H9 (cell line): ENCODE data around the gene PYGB. TPM values are rescaled to one million over a fixed set of nuclear protein-coding genes. Genes with fewer than 3 reads are reported as not detected.

Experiments
- DNase-seq: peaks from one replicate; pipeline ENCODE4 v3.0.0-alpha.2; 2017
- H2AFZ ChIP-seq: one replicate; pipeline ENCODE4 v1.6.1; 2013; ENCODE audit warnings: mild to moderate bottlenecking, low read length, control low read depth, moderate library complexity
- H2AK5ac ChIP-seq: 2 replicates; pipeline ENCODE4 v1.6.1; 2013; ENCODE audit warnings: low read length, control low read depth, mixed read lengths; ENCODE audit not compliant: insufficient read length
- H2BK120ac ChIP-seq: one replicate; pipeline ENCODE4 v1.6.1; 2013; ENCODE audit warnings: low read depth, mild to moderate bottlenecking, low read length, control low read depth, inconsistent platforms; ENCODE audit not compliant: poor library complexity, severe bottlenecking
- H2BK12ac ChIP-seq: 2 replicates; pipeline ENCODE4 v1.6.1; 2013; ENCODE audit warnings: low read length, control low read depth, mixed read lengths, low read depth; ENCODE audit not compliant: insufficient read length
- H2BK15ac ChIP-seq: 2 replicates; pipeline ENCODE4 v1.6.1; 2013; ENCODE audit warnings: low read depth, low read length, control low read depth
- H2BK20ac ChIP-seq: one replicate; pipeline ENCODE4 v1.6.1; 2013; ENCODE audit warnings: low read depth, mild to moderate bottlenecking, low read length, control low read depth, inconsistent platforms; ENCODE audit not compliant: poor library complexity, severe bottlenecking
- H2BK5ac ChIP-seq: 2 replicates; pipeline ENCODE4 v1.6.1; 2013; ENCODE audit warnings: low read length, control low read depth, mixed read lengths; ENCODE audit not compliant: insufficient read length
- H3K14ac ChIP-seq: 2 replicates; pipeline ENCODE4 v1.6.1; 2013; ENCODE audit warnings: low read length, control low read depth; ENCODE audit not compliant: insufficient read depth
- H3K18ac ChIP-seq: 2 replicates; pipeline ENCODE4 v1.6.1; 2013; ENCODE audit warnings: low read depth, mild to moderate bottlenecking, mixed read lengths, low read length, control low read depth; ENCODE audit not compliant: insufficient read length
- H3K23ac ChIP-seq: 2 replicates; pipeline ENCODE4 v1.6.1; 2013; ENCODE audit warnings: low read length, control low read depth, mixed read lengths, low read depth; ENCODE audit not compliant: insufficient read length
- H3K23me2 ChIP-seq: 2 replicates; pipeline ENCODE4 v1.6.1; 2013; ENCODE audit warnings: low read depth, mild to moderate bottlenecking, mixed read lengths, low read length, control low read depth; ENCODE audit not compliant: insufficient read length, poor library complexity, severe bottlenecking
- H3K27ac ChIP-seq: 2 replicates; pipeline ENCODE4 v1.5.1; 2013; ENCODE audit warnings: low read length, control low read depth, mixed read lengths, low read depth; ENCODE audit not compliant: insufficient read length
- H3K27me3 ChIP-seq: 2 replicates; pipeline ENCODE4 v1.6.1; 2013; ENCODE audit warnings: low read length, control low read depth, inconsistent platforms; ENCODE audit not compliant: insufficient read depth
- H3K4ac ChIP-seq: 2 replicates; pipeline ENCODE4 v1.6.1; 2013; ENCODE audit warnings: low read depth, mild to moderate bottlenecking, control low read depth, inconsistent platforms, low read length, moderate library complexity
- H3K4me1 ChIP-seq: 2 replicates; pipeline ENCODE4 v1.6.1; 2013; ENCODE audit warnings: low read length, control low read depth, inconsistent platforms; ENCODE audit not compliant: insufficient read depth
- H3K4me2 ChIP-seq: 2 replicates; pipeline ENCODE4 v1.6.1; 2013; ENCODE audit warnings: low read length, control low read depth, mixed read lengths; ENCODE audit not compliant: insufficient read length, insufficient read depth
- H3K56ac ChIP-seq: 2 replicates; pipeline ENCODE4 v1.6.1; 2013; ENCODE audit warnings: low read depth, mild to moderate bottlenecking, mixed read lengths, low read length, control low read depth; ENCODE audit not compliant: insufficient read length
- H3K79me1 ChIP-seq: 2 replicates; pipeline ENCODE4 v1.6.1; 2013; ENCODE audit warnings: low read depth, mild to moderate bottlenecking, moderate library complexity, low read length, control low read depth, inconsistent platforms; ENCODE audit not compliant: insufficient read depth, poor library complexity, severe bottlenecking
- H3K79me2 ChIP-seq: 2 replicates; pipeline ENCODE4 v1.6.1; 2013; ENCODE audit warnings: low read length, control low read depth, inconsistent platforms; ENCODE audit not compliant: insufficient read depth
- H3K9ac ChIP-seq: 2 replicates; pipeline ENCODE4 v1.6.1; 2013; ENCODE audit warnings: low read length, control low read depth, mixed read lengths; ENCODE audit not compliant: insufficient read length; ENCODE audit errors: extremely low read depth
- H3K9me3 ChIP-seq: one replicate; pipeline ENCODE4 v1.6.1; 2013; ENCODE audit warnings: low read depth, low read length, inconsistent platforms; ENCODE audit not compliant: control insufficient read depth
- H3T11ph ChIP-seq: one replicate; pipeline ENCODE4 v1.6.1; 2013; ENCODE audit warnings: mild to moderate bottlenecking, low read length, control low read depth, inconsistent platforms
- H4K20me1 ChIP-seq: one replicate; pipeline ENCODE4 v1.6.1; 2013; ENCODE audit not compliant: control insufficient read depth, insufficient read length, insufficient read depth
- H4K5ac ChIP-seq: 2 replicates; pipeline ENCODE4 v1.6.1; 2013; ENCODE audit warnings: low read depth, mild to moderate bottlenecking, mixed read lengths, low read length, control low read depth; ENCODE audit not compliant: insufficient read length
- H4K8ac ChIP-seq: replicated peaks from 2 replicates; pipeline ENCODE4 v1.6.1; 2013; ENCODE audit warnings: low read length, control low read depth, mixed read lengths, low read depth; ENCODE audit not compliant: insufficient read length
- H4K91ac ChIP-seq: 2 replicates; pipeline ENCODE4 v1.6.1; 2013; ENCODE audit warnings: low read depth, mild to moderate bottlenecking, moderate library complexity, mixed read lengths, low read length, control low read depth; ENCODE audit not compliant: insufficient read length
- H3K27ac Mint-ChIP-seq, 3 experiments: 2 replicates in 2 of 3; 3 replicates in 1 of 3; pipeline ENCODE4 v1.8.0; 2020 to 2021; ENCODE audit warnings: mixed read lengths in 3 of 3, mild to moderate bottlenecking in 1 of 3, moderate library complexity in 1 of 3
- H3K27me3 Mint-ChIP-seq: 2 replicates; pipeline ENCODE4 v1.8.0; 2021; ENCODE audit warnings: low read depth, mild to moderate bottlenecking, moderate library complexity, mixed read lengths
- H3K36me3 Mint-ChIP-seq, 3 experiments: 2 replicates in 2 of 3; 3 replicates in 1 of 3; pipeline ENCODE4 v1.8.0; 2020 to 2021; ENCODE audit warnings: low read depth in 3 of 3, mixed read lengths in 3 of 3; ENCODE audit not compliant: insufficient read depth in 1 of 3
- H3K4me1 Mint-ChIP-seq, 2 experiments: 2 replicates each; pipeline ENCODE4 v1.8.0; 2020; ENCODE audit warnings: mixed read lengths in 2 of 2
- H3K4me3 Mint-ChIP-seq, 2 experiments: 2 replicates in 1 of 2; 3 replicates in 1 of 2; pipeline ENCODE4 v1.8.0; 2020 to 2021; ENCODE audit warnings: mild to moderate bottlenecking in 2 of 2, mixed read lengths in 2 of 2, moderate library complexity in 1 of 2
- H3K9me3 Mint-ChIP-seq, 2 experiments: 2 replicates in 1 of 2; 3 replicates in 1 of 2; pipeline ENCODE4 v1.8.0; 2020; ENCODE audit warnings: mild to moderate bottlenecking in 2 of 2, mixed read lengths in 2 of 2, moderate library complexity in 1 of 2
- CTCF ChIP-seq: fragments of 200-600 bp; sonication (generic); conservative IDR thresholded peaks from 3 replicates; pipeline ENCODE4 v1.8.0; 2021; ENCODE audit warnings: antibody characterized with exemption, mild to moderate bottlenecking
- WGBS: extraction: QIAGEN DNeasy Blood & Tissue Kit; methylation state at CpG from one replicate; pipeline ENCODE4 v1.1.7; 2013; ENCODE audit warnings: missing lambda C conversion rate, low lambda C conversion rate, mixed read lengths; ENCODE audit not compliant: insufficient read length; ENCODE audit errors: extremely low coverage; 5-methylcytosine and 5-hydroxymethylcytosine counted together
- total RNA-seq: library from RNA; stranded (reverse); gene quantifications from 2 replicates; pipeline ENCODE4 v1.2.1, GENCODE V29; 2021

Gene PYGB
- total RNA-seq, 1 experiment from 2014 or later: 46.9 TPM

GRCh38 chr20:25223765-25224720, 23.8 kb upstream of the PYGB start:
- H3K36me3 Mint-ChIP-seq: peaks cover 0 to 28% (median 0%) of the 10 kb centered on the region in 3 experiments; a peak in 2 of 7 replicates
- Histone ChIP-seq H2AK5ac (no peak overlapping the region), H3K4me1 (no peaks in the 10 kb centered on the region), H3K27me3 (no peaks in the 10 kb centered on the region), H3K56ac (no peak overlapping the region), H2BK12ac (no peak overlapping the region), H3K79me1 (no peaks in the 10 kb centered on the region), H2BK20ac (no peak overlapping the region), H3K23ac (no peak overlapping the region), H4K8ac (no peak overlapping the region), H3K4ac (no peak overlapping the region), H4K5ac (no peak overlapping the region), H3K79me2 (no peaks in the 10 kb centered on the region), H2AFZ (no peak overlapping the region), H3K27ac (no peak overlapping the region), H2BK15ac (no peak overlapping the region), H2BK120ac (no peak overlapping the region), H3K9me3 (no peaks in the 10 kb centered on the region), H3T11ph (no peak overlapping the region), H4K20me1 (no peaks in the 10 kb centered on the region), H4K91ac (no peak overlapping the region), H3K14ac (peak overlapping the region; percentile 24; the same call in 1 of the 2 replicates), H3K4me2 (no peak overlapping the region), H3K9ac (no peak overlapping the region), H3K23me2 (no peaks in the 10 kb centered on the region), H3K18ac (no peak overlapping the region), H2BK5ac (no peak overlapping the region)
- no peak for DNase-seq
- TF ChIP-seq CTCF: no peak
- H3K4me3 Mint-ChIP-seq: no peak overlapping the region
- no peaks in the 10 kb centered on the region for H3K9me3 Mint-ChIP-seq
- peak overlapping the region in 2 of 3 experiments; percentile 40 to 92; a peak in 1 of 7 replicates for H3K27ac Mint-ChIP-seq
- WGBS: no CpG with 5 or more reads among the region's 24 CpGs
- H3K27me3 Mint-ChIP-seq: no peaks in the 10 kb centered on the region
- H3K4me1 Mint-ChIP-seq: peaks cover 17 to 20% of the 10 kb centered on the region in 2 experiments
